ENCODE data around the gene CEP152. TPM values are rescaled to one million over a fixed set of nuclear protein-coding genes. Genes with fewer than 3 reads are reported as not detected.

Gene CEP152
- total and polyA plus RNA-seq, 2 experiments from 2014 or later: 14.6 to 30.5 TPM

DNA sequence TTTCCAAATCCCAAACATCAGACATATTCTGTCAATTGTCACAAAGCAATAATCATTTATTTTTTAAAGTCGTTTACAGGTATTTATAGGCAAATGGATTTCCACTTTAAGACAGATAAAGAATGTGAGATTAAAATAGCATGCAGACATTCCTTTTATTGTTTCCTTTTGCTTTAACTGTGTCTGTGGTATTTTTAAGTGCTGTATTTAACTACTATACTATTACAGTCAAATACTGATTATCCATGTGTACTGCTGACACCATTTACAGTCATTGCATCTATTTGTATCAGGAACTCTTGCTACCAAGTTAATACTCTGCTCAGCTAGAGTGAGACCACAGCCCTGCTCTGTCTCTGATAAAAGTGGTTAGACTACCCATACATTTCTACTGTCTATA, 12.8 kb upstream of the CEP152 start (continued):
- TF ChIP-seq, protein P1, sequence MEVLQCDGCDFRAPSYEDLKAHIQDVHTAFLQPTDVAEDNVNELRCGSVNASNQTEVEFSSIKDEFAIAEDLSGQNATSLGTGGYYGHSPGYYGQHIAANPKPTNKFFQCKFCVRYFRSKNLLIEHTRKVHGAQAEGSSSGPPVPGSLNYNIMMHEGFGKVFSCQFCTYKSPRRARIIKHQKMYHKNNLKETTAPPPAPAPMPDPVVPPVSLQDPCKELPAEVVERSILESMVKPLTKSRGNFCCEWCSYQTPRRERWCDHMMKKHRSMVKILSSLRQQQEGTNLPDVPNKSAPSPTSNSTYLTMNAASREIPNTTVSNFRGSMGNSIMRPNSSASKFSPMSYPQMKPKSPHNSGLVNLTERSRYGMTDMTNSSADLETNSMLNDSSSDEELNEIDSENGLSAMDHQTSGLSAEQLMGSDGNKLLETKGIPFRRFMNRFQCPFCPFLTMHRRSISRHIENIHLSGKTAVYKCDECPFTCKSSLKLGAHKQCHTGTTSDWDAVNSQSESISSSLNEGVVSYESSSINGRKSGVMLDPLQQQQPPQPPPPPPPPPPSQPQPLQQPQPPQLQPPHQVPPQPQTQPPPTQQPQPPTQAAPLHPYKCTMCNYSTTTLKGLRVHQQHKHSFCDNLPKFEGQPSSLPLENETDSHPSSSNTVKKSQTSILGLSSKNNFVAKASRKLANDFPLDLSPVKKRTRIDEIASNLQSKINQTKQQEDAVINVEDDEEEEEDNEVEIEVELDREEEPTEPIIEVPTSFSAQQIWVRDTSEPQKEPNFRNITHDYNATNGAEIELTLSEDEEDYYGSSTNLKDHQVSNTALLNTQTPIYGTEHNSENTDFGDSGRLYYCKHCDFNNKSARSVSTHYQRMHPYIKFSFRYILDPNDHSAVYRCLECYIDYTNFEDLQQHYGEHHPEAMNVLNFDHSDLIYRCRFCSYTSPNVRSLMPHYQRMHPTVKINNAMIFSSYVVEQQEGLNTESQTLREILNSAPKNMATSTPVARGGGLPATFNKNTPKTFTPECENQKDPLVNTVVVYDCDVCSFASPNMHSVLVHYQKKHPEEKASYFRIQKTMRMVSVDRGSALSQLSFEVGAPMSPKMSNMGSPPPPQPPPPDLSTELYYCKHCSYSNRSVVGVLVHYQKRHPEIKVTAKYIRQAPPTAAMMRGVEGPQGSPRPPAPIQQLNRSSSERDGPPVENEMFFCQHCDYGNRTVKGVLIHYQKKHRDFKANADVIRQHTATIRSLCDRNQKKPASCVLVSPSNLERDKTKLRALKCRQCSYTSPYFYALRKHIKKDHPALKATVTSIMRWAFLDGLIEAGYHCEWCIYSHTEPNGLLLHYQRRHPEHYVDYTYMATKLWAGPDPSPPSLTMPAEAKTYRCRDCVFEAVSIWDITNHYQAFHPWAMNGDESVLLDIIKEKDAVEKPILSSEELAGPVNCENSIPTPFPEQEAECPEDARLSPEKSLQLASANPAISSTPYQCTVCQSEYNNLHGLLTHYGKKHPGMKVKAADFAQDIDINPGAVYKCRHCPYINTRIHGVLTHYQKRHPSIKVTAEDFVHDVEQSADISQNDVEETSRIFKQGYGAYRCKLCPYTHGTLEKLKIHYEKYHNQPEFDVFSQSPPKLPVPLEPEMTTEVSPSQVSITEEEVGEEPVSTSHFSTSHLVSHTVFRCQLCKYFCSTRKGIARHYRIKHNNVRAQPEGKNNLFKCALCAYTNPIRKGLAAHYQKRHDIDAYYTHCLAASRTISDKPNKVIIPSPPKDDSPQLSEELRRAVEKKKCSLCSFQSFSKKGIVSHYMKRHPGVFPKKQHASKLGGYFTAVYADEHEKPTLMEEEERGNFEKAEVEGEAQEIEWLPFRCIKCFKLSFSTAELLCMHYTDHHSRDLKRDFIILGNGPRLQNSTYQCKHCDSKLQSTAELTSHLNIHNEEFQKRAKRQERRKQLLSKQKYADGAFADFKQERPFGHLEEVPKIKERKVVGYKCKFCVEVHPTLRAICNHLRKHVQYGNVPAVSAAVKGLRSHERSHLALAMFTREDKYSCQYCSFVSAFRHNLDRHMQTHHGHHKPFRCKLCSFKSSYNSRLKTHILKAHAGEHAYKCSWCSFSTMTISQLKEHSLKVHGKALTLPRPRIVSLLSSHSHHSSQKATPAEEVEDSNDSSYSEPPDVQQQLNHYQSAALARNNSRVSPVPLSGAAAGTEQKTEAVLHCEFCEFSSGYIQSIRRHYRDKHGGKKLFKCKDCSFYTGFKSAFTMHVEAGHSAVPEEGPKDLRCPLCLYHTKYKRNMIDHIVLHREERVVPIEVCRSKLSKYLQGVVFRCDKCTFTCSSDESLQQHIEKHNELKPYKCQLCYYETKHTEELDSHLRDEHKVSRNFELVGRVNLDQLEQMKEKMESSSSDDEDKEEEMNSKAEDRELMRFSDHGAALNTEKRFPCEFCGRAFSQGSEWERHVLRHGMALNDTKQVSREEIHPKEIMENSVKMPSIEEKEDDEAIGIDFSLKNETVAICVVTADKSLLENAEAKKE (CRISPR knock-in tag; IDR thresholded peaks at IDR 0.05): no peak
- TF ChIP-seq NANOG (IDR thresholded peaks at IDR 0.05; ENCODE audit: borderline replicate concordance) (no peak), EZH2phosphoT487 (IDR thresholded peaks at IDR 0.05; ENCODE audit: unreplicated experiment) (no peak), POLR2AphosphoS5 (IDR thresholded peaks at IDR 0.05; ENCODE audit: low read depth) (no peak), JUNB (IDR thresholded peaks at IDR 0.05; ENCODE audit: unreplicated experiment) (no peak), CREB1 (CRISPR knock-in tag; IDR thresholded peaks at IDR 0.05; ENCODE audit: low read depth) (no peak), ZNF331 (CRISPR knock-in tag; IDR thresholded peaks at IDR 0.05; ENCODE audit: low read depth) (no peak)
- TF ChIP-seq, protein P2, sequence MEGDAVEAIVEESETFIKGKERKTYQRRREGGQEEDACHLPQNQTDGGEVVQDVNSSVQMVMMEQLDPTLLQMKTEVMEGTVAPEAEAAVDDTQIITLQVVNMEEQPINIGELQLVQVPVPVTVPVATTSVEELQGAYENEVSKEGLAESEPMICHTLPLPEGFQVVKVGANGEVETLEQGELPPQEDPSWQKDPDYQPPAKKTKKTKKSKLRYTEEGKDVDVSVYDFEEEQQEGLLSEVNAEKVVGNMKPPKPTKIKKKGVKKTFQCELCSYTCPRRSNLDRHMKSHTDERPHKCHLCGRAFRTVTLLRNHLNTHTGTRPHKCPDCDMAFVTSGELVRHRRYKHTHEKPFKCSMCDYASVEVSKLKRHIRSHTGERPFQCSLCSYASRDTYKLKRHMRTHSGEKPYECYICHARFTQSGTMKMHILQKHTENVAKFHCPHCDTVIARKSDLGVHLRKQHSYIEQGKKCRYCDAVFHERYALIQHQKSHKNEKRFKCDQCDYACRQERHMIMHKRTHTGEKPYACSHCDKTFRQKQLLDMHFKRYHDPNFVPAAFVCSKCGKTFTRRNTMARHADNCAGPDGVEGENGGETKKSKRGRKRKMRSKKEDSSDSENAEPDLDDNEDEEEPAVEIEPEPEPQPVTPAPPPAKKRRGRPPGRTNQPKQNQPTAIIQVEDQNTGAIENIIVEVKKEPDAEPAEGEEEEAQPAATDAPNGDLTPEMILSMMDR (conservative IDR thresholded peaks at IDR 0.05; ENCODE audit: low read depth in 2 of 2): no peak

- Mint-ChIP-seq H3K27me3 (ENCODE audit: insufficient read depth, low read depth, poor library complexity) (no peaks in the 10 kb centered on the region), H3K4me1 (peaks cover 8% of the 10 kb centered on the region), H3K36me3 (ENCODE audit: low read depth) (no peaks in the 10 kb centered on the region), H3K9me3 (no peaks in the 10 kb centered on the region), H3K4me3 (no peak overlapping the region), H3K27ac (peak overlapping the region; percentile 37)
- Histone ChIP-seq H3K27ac (ENCODE audit: low read depth) (peak overlapping the region; percentile 7; the same call in 1 of the 2 replicates), H3K9me2 (ENCODE audit: insufficient read depth) (no peaks in the 10 kb centered on the region), H2AFZ (peak overlapping the region; percentile 5; the same call in 1 of the 2 replicates), H3K79me2 (replicated peaks; ENCODE audit: insufficient read depth) (no peaks in the 10 kb centered on the region), H3K4me2 (0 out of 2 replicates have a peak overlapping the region, but pooled peaks have one; percentile 29), H3F3A (replicated peaks; ENCODE audit: low read depth) (no peaks in the 10 kb centered on the region), H3K4me1 (ENCODE audit: insufficient read depth) (peaks cover 5% of the 10 kb centered on the region; the same call in 1 of the 2 replicates), H3K36me3 (ENCODE audit: insufficient read depth) (no peaks in the 10 kb centered on the region), H3K27me3 (ENCODE audit: insufficient read depth) (no peaks in the 10 kb centered on the region), H3K4me3 (no peak overlapping the region), H4K20me1 (replicated peaks; ENCODE audit: insufficient read depth) (no peaks in the 10 kb centered on the region)
- no peak for TF ChIP-seq EZH2phosphoT487 (IDR thresholded peaks at IDR 0.05; ENCODE audit: unreplicated experiment)
- peak; percentile 69 for DNase-seq (ENCODE audit: low spot score)
- ATAC-seq: peak; percentile 98
These were observed 12.4 kb upstream of the CEP152 start for GRCh38 chr15:48823237-48823636.

Measured in GM23338 (cell line).